HCT116 (cell line): ENCODE measurements around the gene TMEM258. TPM values are rescaled to one million over a fixed set of nuclear protein-coding genes. Genes with fewer than 3 reads are reported as not detected.
A peak's percentile ranks its signal among the peaks of the same experiment; 100 is the strongest.

ENCODE experiments used
- ATAC-seq: fragments of 200-7000 bp; cut with Tn5 transposase; 2 replicates; pipeline ENCODE4 v1.9.1; 2020; ENCODE audit warnings: mild to moderate bottlenecking, moderate library complexity
- BruUV-seq: library from RNA; stranded (reverse); fragments of 400-500 nt; replicated peaks from 2 replicates; lab custom pipeline; 2021; lab: Mats Ljungman, UMichigan
- CTCF ChIA-PET: fragments of 300-600 bp; sonication (Branson Sonifier 250); formaldehyde crosslinking; loops from one replicate; lab custom pipeline; 2021; ENCODE audit warnings: antibody characterized with exemption; lab: Charles Lee
- POLR2A ChIA-PET: fragments of 300-600, 350-600 bp; sonication (Branson Sonifier 250); formaldehyde crosslinking; loops from one replicate; lab custom pipeline; 2021; ENCODE audit warnings: antibody characterized with exemption; lab: Charles Lee
- RAD21 ChIA-PET, 2 experiments: fragments of 300-600 bp; sonication (Branson Sonifier 250); formaldehyde crosslinking; loops; one replicate each; lab custom pipeline; 2023; ENCODE audit warnings: low total read pairs in 2 of 2; ENCODE audit not compliant: uncharacterized antibody in 2 of 2, unreplicated experiment in 2 of 2, low non-redundant PET in 1 of 2; lab: Charles Lee
- DNase-seq: peaks from one replicate; pipeline ENCODE4 v3.0.0-alpha.2; 2010; ENCODE audit warnings: low read depth, low spot score
- H2AFZ ChIP-seq: fragments of 200-600 bp; shearing (Covaris generic), sonication (generic); 2 replicates; pipeline ENCODE4 v1.6.1; 2017; ENCODE audit warnings: low read depth, mixed run types, mixed read lengths, antibody characterized with exemption, low read length; ENCODE audit not compliant: poor library complexity, severe bottlenecking
- H3K27ac ChIP-seq: 2 replicates; pipeline ENCODE4 v1.5.1; 2012; ENCODE audit warnings: low read depth, low read length
- H3K27me3 ChIP-seq: fragments of 200-600 bp; sonication (generic); 2 replicates; pipeline ENCODE4 v1.6.1; 2016; ENCODE audit warnings: mixed run types, low read length, mixed read lengths; ENCODE audit not compliant: insufficient read depth
- H3K36me3 ChIP-seq, 2 experiments: fragments of 200-500 bp in 1 of 2; fragments of 200-600 bp in 1 of 2; sonication (Bioruptor generic) in 1 of 2; sonication (generic) in 1 of 2; 2 replicates each; pipeline versions ENCODE4 v1.5.1 to v1.6.1; 2014 to 2016; ENCODE audit warnings: low read length in 2 of 2, inconsistent platforms in 1 of 2, mixed read lengths in 1 of 2, mixed run types in 1 of 2; ENCODE audit not compliant: insufficient read depth in 2 of 2, control insufficient read depth in 1 of 2
- H3K4me1 ChIP-seq, 2 experiments: fragments of 200-600 bp in 1 of 2; sonication (generic) in 1 of 2; 2 replicates each; pipeline versions ENCODE4 v1.5.1 to v1.6.1; 2012 to 2017; ENCODE audit warnings: low read length in 2 of 2, inconsistent platforms in 1 of 2, mild to moderate bottlenecking in 1 of 2, mixed read lengths in 1 of 2, mixed run types in 1 of 2, moderate library complexity in 1 of 2; ENCODE audit not compliant: insufficient read depth in 2 of 2, control insufficient read depth in 1 of 2
- H3K4me2 ChIP-seq: fragments of 200-600 bp; sonication (generic); 2 replicates; pipeline ENCODE4 v1.6.1; 2017; ENCODE audit warnings: mixed run types, low read length, mixed read lengths
- H3K4me3 ChIP-seq, 2 experiments: fragments of 200-600 bp in 1 of 2; sonication (generic) in 1 of 2; replicated peaks in 1 of 2; 2 replicates each; pipeline ENCODE4 v1.5.1; 2011 to 2016; ENCODE audit warnings: low read length in 2 of 2, control low read depth in 1 of 2, low read depth in 1 of 2, mild to moderate bottlenecking in 1 of 2, mixed read lengths in 1 of 2, mixed run types in 1 of 2
- H3K79me2 ChIP-seq: fragments of 200-600 bp; sonication (generic); 2 replicates; pipeline ENCODE4 v1.6.1; 2017; ENCODE audit warnings: mild to moderate bottlenecking, mixed run types, low read length, moderate library complexity, mixed read lengths; ENCODE audit not compliant: insufficient read depth
- H3K9ac ChIP-seq: fragments of 200-600 bp; sonication (generic); 2 replicates; pipeline ENCODE4 v1.6.1; 2016; ENCODE audit warnings: low read length, mixed read lengths
- H3K9me2 ChIP-seq: fragments of 200-600 bp; sonication (generic), shearing (Covaris generic); 2 replicates; pipeline ENCODE4 v1.6.1; 2017; ENCODE audit warnings: mixed run types, mild to moderate bottlenecking, moderate library complexity; ENCODE audit not compliant: insufficient read depth
- H3K9me3 ChIP-seq, 2 experiments: fragments of 200-500 bp in 1 of 2; fragments of 200-600 bp in 1 of 2; sonication (Bioruptor generic) in 1 of 2; sonication (generic) in 1 of 2; 2 replicates each; pipeline ENCODE4 v1.6.1; 2014 to 2017; ENCODE audit warnings: low read length in 2 of 2, mixed read lengths in 2 of 2, inconsistent platforms in 1 of 2, low read depth in 1 of 2, mild to moderate bottlenecking in 1 of 2, mixed run types in 1 of 2, moderate library complexity in 1 of 2; ENCODE audit not compliant: control insufficient read depth in 1 of 2, insufficient read depth in 1 of 2
- H4K20me1 ChIP-seq: fragments of 200-600 bp; sonication (generic), shearing (Covaris generic); 2 replicates; pipeline ENCODE4 v1.6.1; 2017; ENCODE audit warnings: mixed run types, mild to moderate bottlenecking, moderate library complexity; ENCODE audit not compliant: insufficient read depth
- FOSL1 ChIP-seq: IDR thresholded peaks from 2 replicates; pipeline ENCODE4 v1.6.1; 2012; ENCODE audit warnings: low read depth
- TCF7L2 ChIP-seq: IDR thresholded peaks from 2 replicates; pipeline ENCODE4 v1.7.0; 2011; ENCODE audit warnings: borderline replicate concordance, inconsistent platforms; ENCODE audit not compliant: insufficient read depth, insufficient read length; ENCODE audit errors: extremely low read depth
- YY1 ChIP-seq: IDR thresholded peaks from 2 replicates; pipeline ENCODE4 v1.6.1; 2011; ENCODE audit warnings: low read length, low read depth, moderate library complexity, mild to moderate bottlenecking; ENCODE audit not compliant: insufficient replicate concordance; ENCODE audit errors: extremely low read depth
- ZFX ChIP-seq: fragments of 450-650 bp; IDR thresholded peaks from 2 replicates; pipeline ENCODE4 v1.6.1; 2017
- ZNF274 ChIP-seq: fragments of 200-500 bp; sonication (Bioruptor generic); IDR thresholded peaks from 2 replicates; pipeline ENCODE4 v1.6.1; 2014; ENCODE audit warnings: mild to moderate bottlenecking, low read depth, low read length, inconsistent platforms
- intact Hi-C: fragments of 100-400 bp; cut with micrococcal nuclease; formaldehyde crosslinking; loops from 2 replicates; pipeline ENCODE4 v1.10.0; 2022
- total RNA-seq: library from RNA; stranded (reverse); gene quantifications from one replicate; pipeline ENCODE4 v1.2.1, GENCODE V29; 2021; ENCODE audit not compliant: unreplicated experiment
- TF ChIP-seq, protein P1 (sequence below), 3 experiments: fragments of 200-600 bp in 1 of 3; sonication (generic) in 1 of 3; IDR thresholded peaks in 2 of 3; conservative IDR thresholded peaks in 1 of 3; 2 replicates each; pipeline ENCODE4 v1.5.1; 2012 to 2017; ENCODE audit warnings: low read depth in 2 of 3, low read length in 2 of 3, antibody characterized with exemption in 1 of 3, borderline replicate concordance in 1 of 3, control low read depth in 1 of 3, mild to moderate bottlenecking in 1 of 3, mixed read lengths in 1 of 3, mixed run types in 1 of 3, moderate library complexity in 1 of 3; ENCODE audit not compliant: insufficient read depth in 1 of 3
- TF ChIP-seq, protein P2 (sequence below): IDR thresholded peaks from 2 replicates; pipeline ENCODE4 v1.6.1; 2012

TMEM258 gene
- total RNA-seq, 1 experiment from 2014 or later, result 160 TPM

DNA sequence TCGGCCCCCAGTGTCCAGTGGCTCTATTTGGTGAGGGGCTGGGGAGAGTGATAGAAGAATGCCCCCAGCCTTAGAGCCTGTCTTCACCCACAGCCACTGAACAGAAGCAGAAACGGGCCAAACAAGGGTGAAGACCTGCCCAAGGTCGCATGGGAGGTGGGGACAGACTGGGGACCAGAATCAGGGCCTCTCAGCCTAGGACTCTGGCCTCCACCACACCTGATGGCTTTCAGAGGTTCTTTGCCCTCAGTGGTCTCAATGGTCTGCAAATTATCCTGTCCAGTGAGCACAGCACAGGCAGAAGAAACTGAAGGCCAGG is 44.5 kb downstream of the TMEM258 start (continued):
- TF ChIP-seq, protein P1, sequence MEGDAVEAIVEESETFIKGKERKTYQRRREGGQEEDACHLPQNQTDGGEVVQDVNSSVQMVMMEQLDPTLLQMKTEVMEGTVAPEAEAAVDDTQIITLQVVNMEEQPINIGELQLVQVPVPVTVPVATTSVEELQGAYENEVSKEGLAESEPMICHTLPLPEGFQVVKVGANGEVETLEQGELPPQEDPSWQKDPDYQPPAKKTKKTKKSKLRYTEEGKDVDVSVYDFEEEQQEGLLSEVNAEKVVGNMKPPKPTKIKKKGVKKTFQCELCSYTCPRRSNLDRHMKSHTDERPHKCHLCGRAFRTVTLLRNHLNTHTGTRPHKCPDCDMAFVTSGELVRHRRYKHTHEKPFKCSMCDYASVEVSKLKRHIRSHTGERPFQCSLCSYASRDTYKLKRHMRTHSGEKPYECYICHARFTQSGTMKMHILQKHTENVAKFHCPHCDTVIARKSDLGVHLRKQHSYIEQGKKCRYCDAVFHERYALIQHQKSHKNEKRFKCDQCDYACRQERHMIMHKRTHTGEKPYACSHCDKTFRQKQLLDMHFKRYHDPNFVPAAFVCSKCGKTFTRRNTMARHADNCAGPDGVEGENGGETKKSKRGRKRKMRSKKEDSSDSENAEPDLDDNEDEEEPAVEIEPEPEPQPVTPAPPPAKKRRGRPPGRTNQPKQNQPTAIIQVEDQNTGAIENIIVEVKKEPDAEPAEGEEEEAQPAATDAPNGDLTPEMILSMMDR (IDR thresholded peaks at IDR 0.05 in 2 of 3, conservative IDR thresholded peaks at IDR 0.05 in 1 of 3; ENCODE audit: borderline replicate concordance in 1 of 3, insufficient read depth in 1 of 3, low read depth in 2 of 3, low read length in 2 of 3), result no peak
- no peak for TF ChIP-seq TCF7L2
- TF ChIP-seq, protein P2, sequence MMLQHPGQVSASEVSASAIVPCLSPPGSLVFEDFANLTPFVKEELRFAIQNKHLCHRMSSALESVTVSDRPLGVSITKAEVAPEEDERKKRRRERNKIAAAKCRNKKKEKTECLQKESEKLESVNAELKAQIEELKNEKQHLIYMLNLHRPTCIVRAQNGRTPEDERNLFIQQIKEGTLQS, result no peak
- TF ChIP-seq YY1, result no peak
- TF ChIP-seq ZNF274, result no peak

DNA sequence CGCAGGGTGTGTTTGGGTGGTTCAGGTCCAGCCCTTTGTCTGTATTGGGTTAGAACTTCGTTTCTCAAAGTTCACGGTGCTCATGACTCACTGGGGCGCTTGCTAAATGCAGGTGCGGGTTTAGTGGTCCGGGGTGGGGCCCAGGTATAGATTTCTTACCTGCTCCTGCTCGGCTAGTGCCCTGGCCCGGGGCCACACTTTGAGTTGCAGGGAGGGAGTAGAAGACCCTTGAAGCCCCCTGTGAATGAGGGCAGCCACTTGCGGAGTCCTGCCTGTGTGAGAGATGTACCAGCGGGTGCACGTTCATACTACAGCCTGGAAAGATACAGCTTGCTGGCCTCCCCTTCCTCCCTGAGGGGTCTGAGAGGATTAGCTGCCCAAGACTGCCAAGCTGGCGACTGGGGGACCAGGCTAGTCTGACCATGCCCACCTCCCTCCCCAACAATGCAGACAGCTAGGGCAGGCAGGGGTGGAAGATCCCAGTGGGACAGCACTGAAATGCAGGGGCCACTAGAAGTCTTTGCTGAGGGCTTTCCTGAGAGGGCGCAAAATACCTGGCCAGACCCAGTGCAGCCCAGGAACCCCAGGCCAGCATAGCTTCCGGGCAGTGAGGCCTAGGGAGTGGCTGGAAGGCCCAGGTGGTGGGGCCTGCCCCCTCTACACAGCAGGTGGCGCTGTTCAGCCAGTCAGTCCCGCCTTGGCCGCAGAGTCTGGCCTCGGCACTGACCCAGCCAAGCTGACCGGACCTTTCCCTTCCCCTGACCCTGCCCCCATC is 45.0 kb downstream of the TMEM258 start:
- BruUV-seq, result no TSS peak
- H3K9ac ChIP-seq, result no peak overlapping the region
- ChIA-PET POLR2A (interaction anchor here (0.7 to 1.1 kb wide), 2 partner anchors 14 to 32 kb away, joined by 3 read pairs; no protein-coding TSS in a partner anchor), RAD21 (interaction anchor here (0.6 to 1.7 kb wide), 9 partner anchors 18 to 361 kb away, joined by 3 to 8 read pairs (median 4); no protein-coding TSS in a partner anchor)
- H2AFZ ChIP-seq, result no peak overlapping the region
- intact Hi-C loops, result loop anchor here (1.0 to 2.0 kb wide), 3 partner anchors 29 to 361 kb away; no protein-coding TSS in a partner anchor
- H4K20me1 ChIP-seq, result no peaks in the 10 kb centered on the region
- peak; percentile 48 for DNase-seq
- peaks cover 6 to 24% of the 10 kb centered on the region in 2 experiments; a peak in 2 of 4 replicates for H3K4me1 ChIP-seq
- H3K9me2 ChIP-seq, result no peaks in the 10 kb centered on the region
- TF ChIP-seq ZFX (peak; percentile 34; the same call in 1 of the 2 replicates), FOSL1 (no peak)
- TF ChIP-seq, protein P1 (IDR thresholded peaks at IDR 0.05 in 2 of 3, conservative IDR thresholded peaks at IDR 0.05 in 1 of 3; ENCODE audit: borderline replicate concordance in 1 of 3, insufficient read depth in 1 of 3, low read depth in 2 of 3, low read length in 2 of 3), result peak in 2 of 3 experiments; percentile 85 to 94; a peak in 4 of 6 replicates
- TF ChIP-seq, all 23 proteins: peak for 2
- Histone ChIP-seq H3K4me2 (peak overlapping the region; percentile 27), H3K79me2 (no peaks in the 10 kb centered on the region), H3K4me3 (no peak overlapping the region), H3K9me3 (no peaks in the 10 kb centered on the region), H3K27me3 (no peaks in the 10 kb centered on the region), H3K36me3 (no peaks in the 10 kb centered on the region), H3K27ac (peak overlapping the region; percentile 21; the same call in 1 of the 2 replicates)
- CTCF ChIA-PET, result interaction anchor here (0.6 to 2.0 kb wide), 23 partner anchors 9 to 365 kb away, joined by 3 to 20 read pairs (median 6); partner anchors contain the start of genes FEN1 and TMEM258
- ATAC-seq, result peak; percentile 83
